ENCODE measurements around the gene APRT. TPM values are rescaled to one million over a fixed set of nuclear protein-coding genes. Genes with fewer than 3 reads are reported as not detected.

APRT gene
- total RNA-seq, 1 experiment from 2014 or later, result 311 TPM

GRCh38 chr16:88815227-88815626, 3.5 kb upstream of the APRT start:
- intact Hi-C loops (cut with micrococcal nuclease), result loop anchor here (10.0 kb wide), 2 partner anchors 240 to 750 kb away; partner anchors contain the start of gene RPL13
- Histone ChIP-seq H3K79me2 (ENCODE audit: insufficient read depth, low read length) (peaks cover 10% of the 10 kb centered on the region), H4K20me1 (ENCODE audit: insufficient read depth) (no peaks in the 10 kb centered on the region), H3K27me3 (ENCODE audit: insufficient read depth, low read length) (no peaks in the 10 kb centered on the region), H3K4me3 (replicated peaks in 1 of 2; ENCODE audit: low read depth in 1 of 2, low read length in 2 of 2) (no peak overlapping the region), H3K9me2 (ENCODE audit: insufficient read depth) (no peaks in the 10 kb centered on the region), H2AFZ (ENCODE audit: low read depth, low read length, poor library complexity, severe bottlenecking) (no peak overlapping the region), H3K36me3 (ENCODE audit: control insufficient read depth in 1 of 2, insufficient read depth in 2 of 2, low read length in 2 of 2) (peaks cover 0 to 5% of the 10 kb centered on the region in 2 experiments; a peak in 1 of 4 replicates), H3K4me1 (ENCODE audit: control insufficient read depth in 1 of 2, insufficient read depth in 2 of 2, low read length in 2 of 2) (peaks cover 16 to 39% of the 10 kb centered on the region in 2 experiments), H3K9ac (ENCODE audit: low read length) (no peak overlapping the region), H3K27ac (ENCODE audit: low read depth, low read length) (no peak overlapping the region), H3K4me2 (ENCODE audit: low read length) (no peak overlapping the region), H3K9me3 (ENCODE audit: control insufficient read depth in 1 of 2, insufficient read depth in 1 of 2, low read depth in 1 of 2, low read length in 2 of 2) (no peaks in the 10 kb centered on the region)
- DNase-seq (ENCODE audit: low read depth, low spot score), result no peak
- ChIA-PET RAD21 (ENCODE audit: low non-redundant PET in 1 of 2, low total read pairs in 2 of 2, uncharacterized antibody in 2 of 2, unreplicated experiment in 2 of 2) (interaction anchor here in 1 of 2 experiments (1.2 kb wide), 1 partner anchor 352 kb away, joined by 3 read pairs; no protein-coding TSS in a partner anchor), CTCF (interaction anchor here (0.7 to 1.6 kb wide), 6 partner anchors 13 to 401 kb away, joined by 3 to 11 read pairs (median 3); no protein-coding TSS in a partner anchor), POLR2A (no interaction called here)
- no peak for ATAC-seq
- BruUV-seq (replicated peaks), result no TSS peak
- TF ChIP-seq EGR1 (IDR thresholded peaks at IDR 0.05; ENCODE audit: low read depth) (no peak), YY1 (IDR thresholded peaks at IDR 0.05; ENCODE audit: extremely low read depth, insufficient replicate concordance, low read depth, low read length) (no peak), SIN3A (IDR thresholded peaks at IDR 0.05; ENCODE audit: low read depth) (no peak)
- TF ChIP-seq, protein P1, sequence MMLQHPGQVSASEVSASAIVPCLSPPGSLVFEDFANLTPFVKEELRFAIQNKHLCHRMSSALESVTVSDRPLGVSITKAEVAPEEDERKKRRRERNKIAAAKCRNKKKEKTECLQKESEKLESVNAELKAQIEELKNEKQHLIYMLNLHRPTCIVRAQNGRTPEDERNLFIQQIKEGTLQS (IDR thresholded peaks at IDR 0.05), result no peak
- TF ChIP-seq, protein P2, sequence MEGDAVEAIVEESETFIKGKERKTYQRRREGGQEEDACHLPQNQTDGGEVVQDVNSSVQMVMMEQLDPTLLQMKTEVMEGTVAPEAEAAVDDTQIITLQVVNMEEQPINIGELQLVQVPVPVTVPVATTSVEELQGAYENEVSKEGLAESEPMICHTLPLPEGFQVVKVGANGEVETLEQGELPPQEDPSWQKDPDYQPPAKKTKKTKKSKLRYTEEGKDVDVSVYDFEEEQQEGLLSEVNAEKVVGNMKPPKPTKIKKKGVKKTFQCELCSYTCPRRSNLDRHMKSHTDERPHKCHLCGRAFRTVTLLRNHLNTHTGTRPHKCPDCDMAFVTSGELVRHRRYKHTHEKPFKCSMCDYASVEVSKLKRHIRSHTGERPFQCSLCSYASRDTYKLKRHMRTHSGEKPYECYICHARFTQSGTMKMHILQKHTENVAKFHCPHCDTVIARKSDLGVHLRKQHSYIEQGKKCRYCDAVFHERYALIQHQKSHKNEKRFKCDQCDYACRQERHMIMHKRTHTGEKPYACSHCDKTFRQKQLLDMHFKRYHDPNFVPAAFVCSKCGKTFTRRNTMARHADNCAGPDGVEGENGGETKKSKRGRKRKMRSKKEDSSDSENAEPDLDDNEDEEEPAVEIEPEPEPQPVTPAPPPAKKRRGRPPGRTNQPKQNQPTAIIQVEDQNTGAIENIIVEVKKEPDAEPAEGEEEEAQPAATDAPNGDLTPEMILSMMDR (IDR thresholded peaks at IDR 0.05 in 2 of 3, conservative IDR thresholded peaks at IDR 0.05 in 1 of 3; ENCODE audit: borderline replicate concordance in 1 of 3, insufficient read depth in 1 of 3, low read depth in 2 of 3, low read length in 2 of 3), result no peak

DNA sequence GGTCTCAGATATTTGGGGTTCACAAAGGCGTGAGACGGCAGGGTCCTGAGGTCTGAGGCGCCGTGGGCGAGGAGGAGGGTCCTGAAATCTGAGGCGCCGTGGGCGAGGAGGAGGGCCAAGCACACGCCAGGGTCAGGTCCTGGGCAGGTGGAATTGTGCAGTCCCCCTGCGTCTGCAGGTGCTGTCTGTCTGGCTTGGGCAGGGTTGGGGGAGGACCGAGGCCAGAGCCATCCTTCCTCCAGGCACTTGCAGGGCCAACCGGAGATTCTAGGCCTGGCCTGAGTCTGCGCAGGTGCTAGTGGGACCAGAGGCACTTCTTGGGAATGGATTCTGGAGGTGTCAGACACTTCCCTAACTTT, 2.4 kb upstream of the APRT start:
- no peak for DNase-seq (ENCODE audit: low read depth, low spot score)
- POLR2A ChIA-PET, result no interaction called here

More for the DNA sequence above, 2.4 kb upstream of the APRT start:
- BruUV-seq (replicated peaks), result no TSS peak
- Histone ChIP-seq H3K27ac (ENCODE audit: low read depth, low read length) (peak overlapping the region; percentile 100; the same call in 1 of the 2 replicates), H3K4me1 (ENCODE audit: control insufficient read depth in 1 of 2, insufficient read depth in 2 of 2, low read length in 2 of 2) (peaks cover 22 to 50% of the 10 kb centered on the region in 2 experiments), H3K4me2 (ENCODE audit: low read length) (peak overlapping the region; percentile 94; the same call in 1 of the 2 replicates), H3K79me2 (ENCODE audit: insufficient read depth, low read length) (peaks cover 21% of the 10 kb centered on the region), H3K9ac (ENCODE audit: low read length) (no peak overlapping the region), H3K9me3 (ENCODE audit: control insufficient read depth in 1 of 2, insufficient read depth in 1 of 2, low read depth in 1 of 2, low read length in 2 of 2) (no peaks in the 10 kb centered on the region), H3K4me3 (replicated peaks in 1 of 2; ENCODE audit: low read depth in 1 of 2, low read length in 2 of 2) (no peak overlapping the region), H3K36me3 (ENCODE audit: control insufficient read depth in 1 of 2, insufficient read depth in 2 of 2, low read length in 2 of 2) (peaks cover 0 to 16% of the 10 kb centered on the region in 2 experiments; a peak in 1 of 4 replicates), H4K20me1 (ENCODE audit: insufficient read depth) (no peaks in the 10 kb centered on the region; the same call in 1 of the 2 replicates), H3K27me3 (ENCODE audit: insufficient read depth, low read length) (no peaks in the 10 kb centered on the region), H2AFZ (ENCODE audit: low read depth, low read length, poor library complexity, severe bottlenecking) (no peak overlapping the region), H3K9me2 (ENCODE audit: insufficient read depth) (no peaks in the 10 kb centered on the region)
- ChIA-PET CTCF (interaction anchor here (3.9 kb wide), 1 partner anchor 353 kb away, joined by 16 read pairs; no protein-coding TSS in a partner anchor), RAD21 (ENCODE audit: low non-redundant PET in 1 of 2, low total read pairs in 2 of 2, uncharacterized antibody in 2 of 2, unreplicated experiment in 2 of 2) (no interaction called here)
- no peak for TF ChIP-seq FOSL1 (IDR thresholded peaks at IDR 0.05; ENCODE audit: low read depth)
- TF ChIP-seq CBX3 (IDR thresholded peaks at IDR 0.05; ENCODE audit: low read depth), result no peak
- no peak for TF ChIP-seq YY1 (IDR thresholded peaks at IDR 0.05; ENCODE audit: extremely low read depth, insufficient replicate concordance, low read depth, low read length)
- TF ChIP-seq CEBPB (IDR thresholded peaks at IDR 0.05; ENCODE audit: low read depth), result no peak
- no peak for TF ChIP-seq ZBTB33 (IDR thresholded peaks at IDR 0.05; ENCODE audit: extremely low read depth, insufficient replicate concordance, low read length)
- TF ChIP-seq TCF7L2 (IDR thresholded peaks at IDR 0.05; ENCODE audit: borderline replicate concordance, extremely low read depth, insufficient read depth, insufficient read length), result no peak
- no peak for TF ChIP-seq RAD21 (IDR thresholded peaks at IDR 0.05; ENCODE audit: low read depth)
- intact Hi-C loops (cut with micrococcal nuclease), result loop anchor here (10.0 kb wide), 2 partner anchors 241 to 751 kb away; partner anchors contain the start of gene RPL13
- ATAC-seq, result no peak
